ENCODE measurements around the gene NR1I2. TPM values are rescaled to one million over a fixed set of nuclear protein-coding genes. Genes with fewer than 3 reads are reported as not detected.

Gene NR1I2
- total RNA-seq, 1 donor from 2014 or later: not detected

DNA sequence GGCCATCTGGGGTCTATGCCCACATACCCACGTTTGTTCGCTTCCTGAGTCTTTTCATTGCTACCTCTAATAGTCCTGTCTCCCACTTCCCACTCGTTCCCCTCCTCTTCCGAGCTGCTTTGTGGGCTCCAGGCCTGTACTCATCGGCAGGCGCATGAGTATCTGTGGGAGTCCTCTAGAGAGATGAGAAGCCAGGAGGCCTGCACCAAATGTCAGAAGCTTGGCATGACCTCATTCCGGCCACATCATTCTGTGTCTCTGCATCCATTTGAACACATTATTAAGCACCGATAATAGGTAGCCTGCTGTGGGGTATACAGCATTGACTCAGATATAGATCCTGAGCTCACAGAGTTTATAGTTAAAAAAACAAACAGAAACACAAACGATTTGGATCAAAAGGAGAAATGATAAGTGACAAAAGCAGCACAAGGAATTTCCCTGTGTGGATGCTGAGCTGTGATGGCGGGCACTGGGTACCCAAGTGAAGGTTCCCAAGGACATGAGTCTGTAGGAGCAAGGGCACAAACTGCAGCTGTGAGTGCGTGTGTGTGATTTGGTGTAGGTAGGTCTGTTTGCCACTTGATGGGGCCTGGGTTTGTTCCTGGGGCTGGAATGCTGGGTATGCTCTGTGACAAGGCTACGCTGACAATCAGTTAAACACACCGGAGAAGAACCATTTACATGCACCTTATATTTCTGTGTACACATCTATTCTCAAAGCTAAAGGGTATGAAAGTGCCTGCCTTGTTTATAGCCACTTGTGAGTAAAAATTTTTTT is 35.9 kb downstream of the NR1I2 start:
- no peak for DNase-seq (ENCODE audit: extremely low read depth, low read depth, low spot score)

DNA sequence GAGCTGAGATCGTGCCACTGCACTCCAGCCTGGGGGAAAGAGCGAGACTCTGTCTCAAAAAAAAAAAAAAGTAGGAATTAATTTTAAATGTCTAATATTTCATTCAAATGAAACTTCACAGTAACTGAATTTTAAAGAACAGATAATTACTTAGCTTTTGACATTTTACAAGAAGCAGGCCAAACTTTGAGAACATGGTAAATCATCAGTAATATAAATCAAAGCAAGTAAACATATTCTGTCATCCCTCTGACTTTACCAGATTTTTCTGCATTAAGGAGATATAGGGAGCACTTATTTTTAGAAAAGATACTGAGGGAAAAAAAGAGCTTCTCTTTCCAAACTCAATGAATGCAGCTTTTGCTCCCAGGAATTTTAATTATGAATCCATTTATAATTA is 37.0 kb downstream of the NR1I2 start:
- no peak for DNase-seq (ENCODE audit: extremely low read depth, low read depth, low spot score)

GRCh38 chr3:119819806-119820205 is 37.9 kb downstream of the NR1I2 start:
- no peak for DNase-seq (ENCODE audit: extremely low read depth, low read depth, low spot score)

- no peak for DNase-seq (ENCODE audit: extremely low read depth, low read depth, low spot score)
Observed at GRCh38 chr3:119825820-119826219, 43.9 kb downstream of the NR1I2 start.

- no peak for DNase-seq (ENCODE audit: extremely low read depth, low read depth, low spot score)
Observed at GRCh38 chr3:119826711-119827608, 45.1 kb downstream of the NR1I2 start.

DNA sequence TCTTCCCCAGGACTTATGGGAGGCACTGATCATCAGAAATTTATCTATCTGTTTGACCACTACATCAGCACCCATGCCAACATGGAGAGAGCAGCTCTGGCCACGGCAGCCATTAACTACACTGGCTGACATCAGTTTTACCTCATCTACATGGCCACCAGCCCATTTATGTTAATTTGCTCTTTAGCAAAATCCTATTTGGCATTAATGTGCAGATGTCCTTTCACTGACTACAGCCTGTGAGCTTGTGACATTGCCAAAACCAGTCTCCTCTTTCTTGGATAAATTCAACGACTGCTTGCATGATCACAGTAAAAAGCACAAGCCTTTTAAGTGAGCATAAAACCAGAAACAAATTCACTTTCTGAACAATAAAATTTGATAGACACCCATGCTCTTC is 47.5 kb downstream of the NR1I2 start:
- no peak for DNase-seq (ENCODE audit: extremely low read depth, low read depth, low spot score)

GRCh38 chr3:119831022-119831421 is 49.1 kb downstream of the NR1I2 start:
- no peak for DNase-seq (ENCODE audit: extremely low read depth, low read depth, low spot score)

- DNase-seq (ENCODE audit: extremely low read depth, low read depth, low spot score): no peak
Observed at GRCh38 chr3:119831941-119832371, 50.1 kb downstream of the NR1I2 start.

DNA sequence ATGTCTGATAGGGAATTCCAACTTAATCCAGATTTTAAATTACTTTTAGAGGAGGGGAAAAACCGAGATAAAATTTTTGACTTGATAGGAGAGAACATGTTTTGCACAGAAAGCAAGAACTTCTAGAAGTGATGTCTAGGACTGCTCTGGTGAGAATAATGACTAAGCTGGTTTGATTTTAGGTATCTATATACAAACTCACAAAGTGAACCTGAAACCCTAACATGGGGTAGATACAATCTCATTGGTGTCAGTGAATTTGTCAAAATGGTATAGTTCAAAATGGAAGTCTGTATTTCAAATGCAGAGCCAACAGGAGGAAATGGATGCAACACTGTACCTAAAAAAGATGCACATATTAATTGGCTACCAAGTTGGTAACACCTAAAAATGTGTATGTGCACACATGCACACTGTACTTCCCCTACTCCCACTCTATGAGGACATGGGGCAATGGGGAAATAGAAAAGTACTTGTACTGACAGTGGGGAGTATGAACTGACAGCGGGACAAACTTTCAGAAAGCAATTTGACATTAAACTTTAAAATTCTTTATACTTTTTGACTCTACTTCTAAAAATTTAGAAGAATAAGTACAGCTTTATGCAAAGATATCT is 53.0 kb downstream of the NR1I2 start:
- DNase-seq (ENCODE audit: extremely low read depth, low read depth, low spot score): no peak

GRCh38 chr3:119835556-119835955 is 53.7 kb downstream of the NR1I2 start:
- no peak for DNase-seq (ENCODE audit: extremely low read depth, low read depth, low spot score)

DNA sequence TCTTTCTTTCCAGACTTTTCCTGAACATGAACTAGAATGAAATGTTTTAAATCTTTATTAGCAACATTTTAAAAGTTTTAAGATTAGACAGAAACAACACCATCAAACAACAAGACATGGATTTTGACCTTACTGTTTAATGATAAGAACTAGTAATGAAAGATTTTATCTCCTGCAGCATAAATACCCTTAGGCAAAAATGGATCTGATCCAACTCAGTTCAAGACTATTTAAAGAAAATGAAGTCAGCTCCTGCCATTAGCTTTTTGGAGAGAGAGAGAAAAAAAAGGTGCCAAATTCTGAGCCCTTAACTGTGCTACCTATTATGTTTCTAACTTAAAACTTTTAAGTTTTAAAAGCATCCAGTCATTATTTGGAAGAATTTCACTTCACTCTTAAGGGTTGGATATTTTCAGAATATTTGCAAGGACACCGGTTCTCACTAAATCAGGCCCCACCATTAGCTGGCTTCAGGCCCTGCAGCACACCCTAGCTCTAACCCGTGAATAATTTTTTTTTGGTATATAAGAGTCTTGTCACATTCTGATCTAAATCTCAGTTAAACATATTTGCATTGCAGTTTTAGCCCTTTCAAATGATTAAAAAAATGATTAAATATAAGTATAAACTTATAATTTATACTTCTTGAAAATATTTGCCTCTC is 60.0 kb downstream of the NR1I2 start:
- DNase-seq (ENCODE audit: extremely low read depth, low read depth, low spot score): no peak

- no peak for DNase-seq (ENCODE audit: extremely low read depth, low read depth, low spot score)
Observed at GRCh38 chr3:119849126-119849525, 67.2 kb downstream of the NR1I2 start.

DNA sequence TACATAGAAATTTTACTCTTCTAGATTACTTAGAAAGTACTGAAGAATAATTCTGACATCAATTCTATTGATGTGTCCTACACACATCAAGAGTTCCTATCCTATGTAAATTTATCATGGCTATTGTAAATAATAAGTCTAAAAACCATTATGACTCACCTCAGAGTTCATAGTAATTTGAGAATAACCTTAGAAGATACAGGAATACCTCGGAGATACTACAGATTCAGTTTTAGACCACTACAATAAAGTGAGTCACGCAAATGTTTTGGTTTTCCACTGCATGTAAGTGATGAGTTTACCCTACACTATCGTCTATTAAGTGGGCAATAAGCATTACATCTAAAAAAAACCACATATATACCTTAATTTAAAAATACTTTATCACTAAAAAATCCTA is 74.8 kb downstream of the NR1I2 start:
- DNase-seq (ENCODE audit: extremely low read depth, low read depth, low spot score): no peak

GRCh38 chr3:119858957-119859356 is 77.1 kb downstream of the NR1I2 start:
- no peak for DNase-seq (ENCODE audit: extremely low read depth, low read depth, low spot score)

DNA sequence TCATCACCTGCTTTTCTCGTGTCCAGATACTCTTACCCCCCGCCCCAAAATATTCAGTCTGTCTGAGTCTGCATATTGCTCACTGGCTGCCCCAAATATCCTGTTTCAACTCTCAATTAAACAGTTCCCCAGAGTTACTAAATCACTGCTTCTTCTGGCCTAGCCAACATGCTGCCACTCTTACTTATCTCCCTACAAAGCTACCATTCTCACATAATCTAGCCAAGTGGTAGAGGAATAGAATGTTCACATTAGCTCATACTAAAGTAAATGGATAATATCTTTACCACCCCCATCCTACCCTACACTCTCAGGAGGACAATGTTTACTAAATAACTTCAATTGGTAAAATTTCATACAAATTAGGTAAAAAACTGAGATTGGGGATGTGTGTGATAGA is 77.8 kb downstream of the NR1I2 start:
- DNase-seq (ENCODE audit: extremely low read depth, low read depth, low spot score): no peak

DNA sequence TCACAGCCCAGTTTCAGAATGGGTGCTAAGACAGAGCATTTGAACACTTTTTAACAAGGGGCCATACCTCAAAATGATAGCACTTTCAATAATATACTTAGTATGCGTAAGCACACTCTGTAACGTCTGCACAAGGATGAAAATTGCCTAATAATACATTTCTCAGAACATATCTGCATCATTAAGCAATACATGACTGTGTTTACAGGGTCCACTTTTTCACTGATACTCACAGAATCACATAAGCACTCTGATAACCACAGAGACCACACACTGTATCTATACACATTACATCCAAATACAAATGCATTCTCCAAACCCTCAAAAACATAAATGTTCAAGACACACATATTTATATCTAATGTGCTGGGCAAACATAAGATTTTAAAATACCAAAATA is 79.8 kb downstream of the NR1I2 start:
- DNase-seq (ENCODE audit: extremely low read depth, low read depth, low spot score): no peak

- DNase-seq (ENCODE audit: extremely low read depth, low read depth, low spot score): no peak
Observed at GRCh38 chr3:119862616-119863015, 80.7 kb downstream of the NR1I2 start.

- no peak for DNase-seq (ENCODE audit: extremely low read depth, low read depth, low spot score)
Observed at GRCh38 chr3:119864476-119864875, 82.6 kb downstream of the NR1I2 start.
